Endothelial cell of umbilical vein (primary cell): ENCODE measurements around the gene FZD10. TPM values are rescaled to one million over a fixed set of nuclear protein-coding genes. Genes with fewer than 3 reads are reported as not detected.

Experiments used
- BruUV-seq: library from RNA; stranded (reverse); fragments of 400-500 nt; replicated peaks from 2 replicates; lab custom pipeline; 2021; lab: Mats Ljungman, UMichigan
- CTCF ChIA-PET: fragments of 300-600, 350-600 bp; sonication (Branson Sonifier 250); formaldehyde crosslinking; loops from one replicate; lab custom pipeline; 2021; ENCODE audit warnings: antibody characterized with exemption, inconsistent platforms; lab: Charles Lee
- POLR2A ChIA-PET: fragments of 300-600, 350-600 bp; sonication (Branson Sonifier 250); formaldehyde crosslinking; loops from one replicate; lab custom pipeline; 2021; ENCODE audit warnings: antibody characterized with exemption, inconsistent platforms; lab: Charles Lee
- DNase-seq: peaks from one replicate; pipeline ENCODE4 v3.0.0-alpha.2; 2011; ENCODE audit warnings: low read depth, low spot score
- FAIRE-seq: peaks from 2 replicates; lab custom pipeline; 2011; peaks lifted over from hg19 to GRCh38; lab: Jason Lieb, UNC
- H2AFZ ChIP-seq: 2 replicates; pipeline ENCODE4 v1.6.0; 2012; ENCODE audit warnings: low read depth, low read length, control low read depth, inconsistent platforms
- H3K27ac ChIP-seq: 2 replicates; pipeline ENCODE4 v1.5.1; 2011; ENCODE audit warnings: low read depth, mild to moderate bottlenecking, control low read depth, low read length, moderate library complexity; ENCODE audit not compliant: insufficient read depth
- H3K27me3 ChIP-seq, 2 experiments: 2 replicates each; pipeline versions ENCODE4 v1.6.0 to v1.6.1; 2011; ENCODE audit warnings: low read length in 2 of 2, mixed read lengths in 1 of 2; ENCODE audit not compliant: control insufficient read depth in 2 of 2, insufficient read depth in 2 of 2
- H3K36me3 ChIP-seq, 2 experiments: 2 replicates in 1 of 2; 3 replicates in 1 of 2; pipeline ENCODE4 v1.5.1; 2011; ENCODE audit warnings: low read length in 2 of 2, mild to moderate bottlenecking in 1 of 2, moderate library complexity in 1 of 2; ENCODE audit not compliant: control insufficient read depth in 2 of 2, insufficient read depth in 2 of 2; ENCODE audit errors: extremely low read depth in 1 of 2
- H3K4me1 ChIP-seq: 3 replicates; pipeline ENCODE4 v1.5.1; 2011; ENCODE audit warnings: mild to moderate bottlenecking, low read length; ENCODE audit not compliant: control insufficient read depth, insufficient read depth; ENCODE audit errors: extremely low read depth
- H3K4me2 ChIP-seq: 2 replicates; pipeline ENCODE4 v1.6.1; 2011; ENCODE audit warnings: low read length, control low read depth, mixed read lengths; ENCODE audit not compliant: insufficient read depth
- H3K4me3 ChIP-seq, 3 experiments: fragments of 200-600 bp in 1 of 3; sonication (generic), shearing (Covaris generic) in 1 of 3; replicated peaks in 1 of 3; 2 replicates each; pipeline ENCODE4 v1.5.1; 2011 to 2016; ENCODE audit warnings: control low read depth in 3 of 3, low read length in 3 of 3, mild to moderate bottlenecking in 2 of 3, inconsistent platforms in 1 of 3, low read depth in 1 of 3, moderate library complexity in 1 of 3; ENCODE audit not compliant: insufficient read depth in 1 of 3
- H3K79me2 ChIP-seq: 2 replicates; pipeline ENCODE4 v1.6.0; 2012; ENCODE audit warnings: low read length, inconsistent platforms; ENCODE audit not compliant: control insufficient read depth, insufficient read depth
- H3K9ac ChIP-seq: replicated peaks from 2 replicates; pipeline ENCODE3; 2011; ENCODE audit warnings: low read length, control low read depth; ENCODE audit not compliant: insufficient read depth; ENCODE audit errors: extremely low read depth
- H3K9me1 ChIP-seq: replicated peaks from 3 replicates; pipeline ENCODE4 v1.6.0; 2011; ENCODE audit warnings: mild to moderate bottlenecking, low read length; ENCODE audit not compliant: control insufficient read depth, insufficient read depth; ENCODE audit errors: extremely low read depth
- H3K9me3 ChIP-seq: replicated peaks from 2 replicates; pipeline ENCODE4 v1.5.1; 2012; ENCODE audit warnings: low read length, inconsistent platforms; ENCODE audit not compliant: control insufficient read depth, insufficient read depth
- H4K20me1 ChIP-seq: replicated peaks from 2 replicates; pipeline ENCODE3; 2011; ENCODE audit warnings: mild to moderate bottlenecking, low read length; ENCODE audit not compliant: control insufficient read depth, insufficient read depth; ENCODE audit errors: extremely low read depth
- CTCF ChIP-seq, 2 donors: IDR thresholded peaks; 1 replicate in 1 of 2; 2 replicates in 1 of 2; pipeline ENCODE4 v1.5.1; 2011; ENCODE audit warnings: low read length in 2 of 2, mild to moderate bottlenecking in 2 of 2, moderate library complexity in 2 of 2, control low read depth in 1 of 2, inconsistent platforms in 1 of 2, low read depth in 1 of 2; ENCODE audit not compliant: insufficient read depth in 1 of 2; ENCODE audit errors: extremely low read depth in 1 of 2
- EZH2 ChIP-seq: IDR thresholded peaks from 2 replicates; pipeline ENCODE4 v1.6.1; 2012; ENCODE audit warnings: borderline replicate concordance, low read depth, mild to moderate bottlenecking, moderate library complexity, low read length, inconsistent platforms; ENCODE audit not compliant: severe bottlenecking
- FOS ChIP-seq: IDR thresholded peaks from 2 replicates; pipeline ENCODE4 v1.6.1; 2011; ENCODE audit warnings: mild to moderate bottlenecking, low read length, moderate library complexity, borderline replicate concordance; ENCODE audit not compliant: insufficient read depth
- GATA2 ChIP-seq: IDR thresholded peaks from 2 replicates; pipeline ENCODE4 v1.7.0; 2011; ENCODE audit warnings: low read depth, mild to moderate bottlenecking, moderate library complexity, mixed read lengths, low read length; ENCODE audit not compliant: insufficient read length, insufficient read depth
- JUN ChIP-seq: IDR thresholded peaks from 2 replicates; pipeline ENCODE4 v1.6.1; 2011; ENCODE audit warnings: borderline replicate concordance, low read depth; ENCODE audit not compliant: insufficient read length, insufficient read depth
- MYC ChIP-seq: IDR thresholded peaks from one replicate; pipeline ENCODE4 v1.6.1; 2011; ENCODE audit warnings: mild to moderate bottlenecking, low read depth, low read length
- POLR2A ChIP-seq: IDR thresholded peaks from 2 replicates; pipeline ENCODE4 v1.6.1; 2012; ENCODE audit warnings: low read depth, mild to moderate bottlenecking, control low read depth, low read length
- POLR2AphosphoS5 ChIP-seq: IDR thresholded peaks from 2 replicates; pipeline ENCODE4 v1.6.1; 2012; ENCODE audit warnings: low read depth, mild to moderate bottlenecking, control low read depth, low read length, moderate library complexity; ENCODE audit not compliant: insufficient read depth
- dilution Hi-C: fragments of 300-500 bp; cut with MboI; formaldehyde crosslinking; loops from one replicate; pipeline ENCODE4 v1.15.0; 2019; ENCODE audit warnings: low sequenced_read_pairs; ENCODE audit not compliant: extremely low pct_ligation_motif_present
- intact Hi-C: fragments of 100-400 bp; cut with micrococcal nuclease; formaldehyde crosslinking; loops from one replicate; pipeline ENCODE4 v1.10.0; 2022
- polyA plus RNA-seq, 4 experiments: library from polyadenylated mRNA; depleted of rRNA in 3 of 4; stranded (reverse) in 3 of 4; unstranded in 1 of 4; fragments of >200 nt; gene quantifications; 2 replicates each; pipeline versions ENCODE4 v1.2.1 to v1.2.3, GENCODE V29; 2011 to 2012; ENCODE audit warnings: missing spikeins in 1 of 4
- total RNA-seq: library from RNA; stranded (reverse); gene quantifications from 2 replicates; pipeline ENCODE4 v1.2.3, GENCODE V29; 2021
- TF ChIP-seq, protein P1 (sequence below): IDR thresholded peaks from 2 replicates; pipeline ENCODE4 v1.6.1; 2011; ENCODE audit not compliant: insufficient read depth, insufficient read length

The FZD10 gene
- total and polyA plus RNA-seq, 2 donors (not counting 3 experiments of a cell fraction or from before 2014, with no cell fraction given) = not detected

DNA sequence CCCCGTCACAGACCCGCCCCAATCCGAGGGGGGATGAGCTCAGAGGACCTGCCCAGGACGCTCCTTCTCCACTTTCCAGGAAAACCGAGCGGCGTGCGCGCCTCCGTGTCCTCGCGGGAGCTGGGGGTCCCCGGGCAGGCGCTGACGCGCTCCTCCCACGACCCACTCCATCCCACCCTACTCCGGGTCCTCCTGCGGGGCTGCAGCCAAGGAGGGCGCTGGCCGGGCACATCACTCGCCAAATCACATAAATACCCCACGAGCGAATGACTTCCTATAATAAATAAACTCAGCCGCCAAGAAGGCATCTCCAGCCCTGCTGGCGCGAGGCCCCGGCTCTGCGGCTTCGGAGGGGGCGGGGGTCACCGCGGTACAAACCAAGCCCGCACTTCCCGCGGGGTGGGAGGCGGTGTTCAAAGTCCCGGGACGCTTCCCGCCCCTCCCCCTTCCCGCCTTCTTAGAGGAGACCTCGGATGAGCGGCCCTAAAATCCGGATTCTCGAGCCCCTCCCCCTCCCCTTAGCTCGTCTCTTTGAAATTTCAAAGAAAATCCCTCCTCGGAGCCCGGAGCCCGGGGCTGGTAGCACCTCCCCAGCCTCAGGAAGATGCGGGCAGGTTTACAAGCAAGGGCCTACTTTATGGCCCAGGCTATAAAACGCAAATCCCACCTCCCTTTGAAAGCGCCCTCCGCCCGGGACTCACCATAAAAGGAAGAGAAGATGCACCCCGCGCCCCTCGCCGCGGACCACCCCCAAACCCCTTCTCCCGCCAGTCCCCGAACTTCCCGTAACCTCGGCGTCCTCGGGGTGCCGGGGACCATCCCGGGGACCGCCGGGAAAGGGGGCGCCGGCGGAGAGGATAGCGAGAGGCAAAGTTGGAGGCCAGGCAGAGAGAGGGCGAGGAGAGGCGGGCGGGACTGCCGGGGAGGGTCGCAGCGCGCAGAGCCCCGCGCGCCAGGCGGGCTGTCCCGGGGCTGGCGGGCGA, 712 bp upstream of the FZD10 start:
- no peak overlapping the region for H2AFZ ChIP-seq
- no peak overlapping the region for H3K4me2 ChIP-seq
- intact Hi-C loops (no loop called here), dilution Hi-C loops (no loop called here)
- H3K4me1 ChIP-seq = no peaks in the 10 kb centered on the region
- H3K36me3 ChIP-seq = no peaks in the 10 kb centered on the region
- H3K9me1 ChIP-seq = no peaks in the 10 kb centered on the region
- no peak overlapping the region for H3K9ac ChIP-seq
- H3K27me3 ChIP-seq = peaks cover 13 to 26% of the 10 kb centered on the region in 2 experiments
- H3K9me3 ChIP-seq = no peaks in the 10 kb centered on the region
- ChIA-PET POLR2A (no interaction called here), CTCF (no interaction called here)
- H3K4me3 ChIP-seq = no peak overlapping the region
- FAIRE-seq (no peak), DNase-seq (no peak)
- no TSS peak for BruUV-seq
- TF ChIP-seq, protein P1, sequence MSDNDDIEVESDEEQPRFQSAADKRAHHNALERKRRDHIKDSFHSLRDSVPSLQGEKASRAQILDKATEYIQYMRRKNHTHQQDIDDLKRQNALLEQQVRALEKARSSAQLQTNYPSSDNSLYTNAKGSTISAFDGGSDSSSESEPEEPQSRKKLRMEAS = no peak
- TF ChIP-seq CTCF (IDR thresholded peaks at IDR 0.05; ENCODE audit: extremely low read depth in 1 of 2, insufficient read depth in 1 of 2, low read depth in 1 of 2, low read length in 2 of 2) (no peak), POLR2A (no peak), JUN (no peak), EZH2 (no peak), FOS (no peak), POLR2AphosphoS5 (no peak), MYC (no peak), GATA2 (no peak)
- H3K79me2 ChIP-seq = no peaks in the 10 kb centered on the region
- H3K27ac ChIP-seq = no peak overlapping the region
- no peaks in the 10 kb centered on the region for H4K20me1 ChIP-seq
